IPS-15b (cell line): ENCODE results near the gene ADTRP.

Experiments
- H3K27me3 ChIP-seq: one replicate; pipeline ENCODE4 v1.6.1; 2013; ENCODE audit warnings: low read length; ENCODE audit not compliant: control insufficient read depth, insufficient read depth
- H3K36me3 ChIP-seq: one replicate; pipeline ENCODE4 v1.6.1; 2013; ENCODE audit warnings: low read length; ENCODE audit not compliant: control insufficient read depth, insufficient read depth
- H3K4me1 ChIP-seq: one replicate; pipeline ENCODE4 v1.6.1; 2013; ENCODE audit warnings: mild to moderate bottlenecking, low read length; ENCODE audit not compliant: control insufficient read depth, insufficient read depth
- H3K4me3 ChIP-seq: one replicate; pipeline ENCODE4 v1.5.1; 2013; ENCODE audit warnings: low read depth, low read length
- H3K9ac ChIP-seq: one replicate; pipeline ENCODE4 v1.6.1; 2013; ENCODE audit warnings: low read depth, mild to moderate bottlenecking, low read length
- H3K9me3 ChIP-seq: one replicate; pipeline ENCODE4 v1.6.1; 2013; ENCODE audit warnings: mild to moderate bottlenecking, low read length; ENCODE audit not compliant: control insufficient read depth, insufficient read depth

ADTRP gene

DNA sequence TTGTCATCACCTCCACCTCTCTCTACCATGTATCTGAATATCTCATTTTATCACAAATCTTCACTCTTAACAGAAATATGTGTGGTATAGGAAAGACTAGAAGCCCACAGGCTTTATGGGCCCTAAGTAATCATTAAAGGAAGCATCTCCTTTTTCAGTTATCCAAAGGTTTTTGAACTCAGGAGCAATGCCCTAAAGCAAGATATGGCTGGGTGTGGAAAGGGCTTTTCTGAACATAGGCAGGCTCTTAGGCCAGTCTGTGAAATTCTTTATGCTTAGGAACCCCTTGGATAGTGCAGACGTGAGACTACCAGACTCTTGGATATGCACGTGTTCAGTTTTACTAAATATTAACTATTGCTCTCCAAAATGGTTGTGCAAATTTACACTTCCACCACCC lies 99.5 kb downstream of the ADTRP start:
- Histone ChIP-seq H3K9me3 (peaks cover 2% of the 10 kb centered on the region), H3K9ac (no peak overlapping the region), H3K27me3 (no peaks in the 10 kb centered on the region), H3K36me3 (no peaks in the 10 kb centered on the region), H3K4me3 (no peak overlapping the region), H3K4me1 (no peaks in the 10 kb centered on the region)

GRCh38 chr6:11675601-11676000 lies 103.0 kb downstream of the ADTRP start:
- Histone ChIP-seq H3K36me3 (no peaks in the 10 kb centered on the region), H3K9me3 (peaks cover 2% of the 10 kb centered on the region), H3K9ac (no peak overlapping the region), H3K4me1 (no peaks in the 10 kb centered on the region), H3K4me3 (no peak overlapping the region), H3K27me3 (no peaks in the 10 kb centered on the region)

DNA sequence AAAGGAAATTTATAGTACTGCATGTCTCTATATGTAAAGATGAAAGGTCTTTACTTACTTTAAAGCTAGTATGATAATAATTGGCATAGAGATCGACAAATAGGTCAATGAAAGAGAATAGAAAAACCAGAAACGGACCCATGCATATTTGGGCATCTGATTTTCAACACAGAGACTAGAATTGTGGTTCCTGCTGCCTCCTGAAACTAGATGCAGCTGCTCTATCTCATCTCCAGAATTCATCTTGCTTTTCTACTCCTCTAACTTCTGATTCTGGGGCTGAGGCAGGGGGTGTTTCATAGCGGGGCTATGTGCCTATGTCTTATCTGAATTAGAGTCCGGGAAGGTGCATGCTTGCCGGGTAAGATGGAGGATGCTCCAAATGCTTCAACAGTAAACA lies 105.9 kb downstream of the ADTRP start:
- Histone ChIP-seq H3K27me3 (no peaks in the 10 kb centered on the region), H3K36me3 (no peaks in the 10 kb centered on the region)

DNA sequence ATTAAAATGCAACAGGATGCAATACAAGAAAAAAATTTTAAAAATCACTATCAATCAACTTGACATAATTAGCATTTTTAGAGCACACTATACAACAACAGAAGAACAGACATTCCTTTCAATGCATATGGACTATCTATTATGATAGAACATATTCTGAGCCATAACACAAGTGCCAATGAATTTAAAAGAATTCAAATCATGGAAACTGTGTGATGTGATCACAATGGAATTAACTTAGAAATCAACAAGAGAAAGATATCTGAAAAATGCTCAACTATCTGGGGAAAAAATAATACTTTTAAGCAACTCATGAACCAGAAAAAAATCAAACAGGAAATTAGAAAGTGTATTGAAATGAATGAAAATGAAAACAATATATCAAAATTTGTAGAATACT lies 106.3 kb downstream of the ADTRP start:
- no peaks in the 10 kb centered on the region for H3K4me1 ChIP-seq

More for the DNA sequence above, 105.9 kb downstream of the ADTRP start:
- Histone ChIP-seq H3K9me3 (no peaks in the 10 kb centered on the region), H3K4me3 (no peak overlapping the region), H3K9ac (no peak overlapping the region), H3K4me1 (no peaks in the 10 kb centered on the region)

DNA sequence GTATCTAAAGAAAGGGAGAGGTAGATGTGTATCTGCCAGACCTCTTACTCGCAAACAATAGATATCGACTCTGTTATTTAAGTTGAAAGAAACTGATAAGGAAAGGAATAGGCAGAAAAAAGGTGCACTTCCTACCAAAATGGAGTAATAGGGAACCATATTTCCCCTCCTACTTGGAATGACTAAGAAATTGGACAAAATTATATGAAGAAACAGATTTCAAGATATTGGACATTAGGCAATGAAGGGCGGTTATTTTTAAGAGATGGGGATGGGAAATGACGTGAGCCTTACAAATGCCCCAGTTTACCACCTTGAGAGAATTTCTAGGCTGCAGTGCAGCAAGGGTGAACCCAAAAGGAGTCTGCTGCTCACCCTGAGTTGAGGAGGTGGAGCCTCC lies 108.9 kb downstream of the ADTRP start:
- no peaks in the 10 kb centered on the region for H3K27me3 ChIP-seq
- H3K36me3 ChIP-seq = no peaks in the 10 kb centered on the region
- H3K4me3 ChIP-seq = no peak overlapping the region
- H3K4me1 ChIP-seq = no peaks in the 10 kb centered on the region
- no peaks in the 10 kb centered on the region for H3K9me3 ChIP-seq
- no peak overlapping the region for H3K9ac ChIP-seq

More for the DNA sequence above, 106.3 kb downstream of the ADTRP start:
- Histone ChIP-seq H3K4me3 (no peak overlapping the region), H3K27me3 (no peaks in the 10 kb centered on the region), H3K9ac (no peak overlapping the region), H3K9me3 (no peaks in the 10 kb centered on the region), H3K36me3 (no peaks in the 10 kb centered on the region)

GRCh38 chr6:11668455-11668854 lies 110.1 kb downstream of the ADTRP start:
- Histone ChIP-seq H3K9ac (no peak overlapping the region), H3K36me3 (no peaks in the 10 kb centered on the region), H3K9me3 (no peaks in the 10 kb centered on the region), H3K4me3 (no peak overlapping the region), H3K27me3 (no peaks in the 10 kb centered on the region), H3K4me1 (no peaks in the 10 kb centered on the region)

DNA sequence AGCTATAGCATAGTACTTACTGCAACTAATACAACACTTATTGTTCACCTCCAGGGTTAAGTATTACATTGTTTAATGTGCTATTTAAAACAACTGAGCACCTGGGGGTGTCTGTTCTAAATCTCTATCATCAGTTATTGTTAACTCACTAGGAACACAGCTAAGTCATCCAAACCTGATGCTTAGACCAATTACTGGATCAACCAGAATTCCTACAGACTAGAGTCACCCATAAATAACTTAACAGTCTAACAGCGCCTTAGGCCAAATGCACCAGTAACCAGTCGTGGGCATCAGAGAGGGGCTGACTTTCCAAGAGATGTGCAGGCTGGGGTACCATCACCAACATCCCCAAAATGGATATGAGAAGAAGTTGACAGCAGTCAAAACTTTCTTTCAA lies 110.7 kb downstream of the ADTRP start:
- H3K9me3 ChIP-seq = no peaks in the 10 kb centered on the region
- H3K36me3 ChIP-seq = no peaks in the 10 kb centered on the region
- H3K27me3 ChIP-seq = no peaks in the 10 kb centered on the region
- no peaks in the 10 kb centered on the region for H3K4me1 ChIP-seq
- no peak overlapping the region for H3K9ac ChIP-seq
- H3K4me3 ChIP-seq = no peak overlapping the region

GRCh38 chr6:11665604-11666326 lies 112.8 kb downstream of the ADTRP start:
- no peaks in the 10 kb centered on the region for H3K4me1 ChIP-seq

More at GRCh38 chr6:11665604-11666326, 112.8 kb downstream of the ADTRP start:
- Histone ChIP-seq H3K4me3 (no peak overlapping the region), H3K9ac (no peak overlapping the region), H3K36me3 (no peaks in the 10 kb centered on the region), H3K27me3 (no peaks in the 10 kb centered on the region), H3K9me3 (no peaks in the 10 kb centered on the region)
